EH (cell line): ENCODE measurements around the gene GALK2.
"Not testable (repeated sequence)": the region's sequence is repeated elsewhere in the genome, so short reads cannot be mapped to it uniquely, and the experiment has no call there.

ENCODE experiments used
- DNase-seq: peaks from one replicate; pipeline ENCODE4 v3.0.0-alpha.2; 2015; ENCODE audit warnings: low read depth

GALK2 gene

DNA sequence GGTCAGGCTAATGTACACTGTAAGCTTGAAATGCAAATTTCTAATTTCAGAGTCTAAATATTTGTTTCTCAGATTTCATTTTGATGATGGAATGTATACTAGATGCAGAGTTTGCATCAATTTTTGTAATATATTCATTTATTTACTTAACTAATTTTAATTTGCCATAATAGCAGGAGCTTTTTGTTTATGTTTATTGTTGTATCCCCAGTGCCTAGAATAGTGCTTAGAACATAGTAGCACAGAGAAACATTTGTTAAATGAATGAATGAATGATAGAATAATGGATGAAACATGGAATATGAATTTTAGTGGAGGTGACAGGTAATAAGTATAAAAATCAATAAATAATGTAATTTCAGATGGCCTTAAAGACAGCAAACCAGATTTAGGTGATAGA is 5.2 kb upstream of the GALK2 start:
- no peak for DNase-seq

DNA sequence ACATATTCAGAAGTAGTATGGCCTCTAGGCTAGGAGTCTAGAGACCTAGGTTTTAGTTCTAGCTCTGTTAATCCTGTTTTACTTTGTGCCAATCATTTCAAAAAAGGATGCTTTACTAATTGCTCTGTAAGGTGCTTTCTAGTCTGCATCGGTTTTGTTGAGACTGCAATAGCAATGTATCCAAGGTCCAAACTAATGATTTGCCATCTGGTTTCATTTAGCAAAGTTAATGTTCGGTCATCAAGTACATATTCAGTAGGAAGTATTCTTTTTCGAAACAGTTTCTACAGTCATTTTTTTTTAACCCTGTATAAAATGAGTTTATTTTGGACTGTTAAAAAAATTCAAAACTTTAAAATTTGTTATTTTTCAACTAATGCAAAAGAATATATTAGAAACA is 2.0 kb upstream of the GALK2 start:
- no peak for DNase-seq

DNA sequence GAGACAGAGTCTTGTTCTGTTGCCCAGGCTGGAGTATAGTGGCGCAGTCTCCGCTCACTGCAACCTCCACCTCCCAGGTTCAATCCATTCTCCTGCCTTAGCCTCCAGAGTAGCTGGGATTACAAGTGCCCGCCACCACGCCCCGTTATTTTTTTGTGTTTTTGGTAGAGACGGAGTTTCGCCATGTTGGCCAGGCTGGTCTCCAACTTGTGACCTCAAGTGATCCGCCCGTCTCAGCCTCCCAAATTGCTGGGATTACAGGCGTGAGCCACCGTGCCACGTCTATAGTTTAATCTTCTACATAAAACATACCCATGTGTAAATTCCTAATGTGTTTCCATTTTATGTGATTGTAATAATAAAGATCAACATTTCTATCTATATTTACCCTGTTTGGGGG is 1.7 kb downstream of the GALK2 start:
- no peak for DNase-seq

DNA sequence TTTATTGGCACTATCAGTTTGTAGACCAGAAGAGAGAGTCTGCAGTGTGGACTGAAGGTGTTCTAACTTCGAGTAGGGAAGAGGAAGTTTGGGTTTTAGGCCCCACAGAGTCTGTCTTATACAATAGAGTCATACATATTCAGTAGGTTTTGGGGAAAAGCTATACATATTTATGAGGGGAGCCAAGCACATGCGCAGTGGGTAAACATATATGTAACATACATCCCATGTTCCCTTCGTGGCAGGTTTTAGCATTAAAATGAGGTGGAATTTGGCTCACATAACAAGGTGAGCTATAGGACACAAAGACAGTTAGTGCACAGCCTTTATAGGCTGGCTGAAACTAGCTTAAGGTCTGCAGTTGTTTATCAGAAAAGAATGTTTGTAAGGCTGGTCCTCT is 4.9 kb downstream of the GALK2 start:
- no peak for DNase-seq

DNA sequence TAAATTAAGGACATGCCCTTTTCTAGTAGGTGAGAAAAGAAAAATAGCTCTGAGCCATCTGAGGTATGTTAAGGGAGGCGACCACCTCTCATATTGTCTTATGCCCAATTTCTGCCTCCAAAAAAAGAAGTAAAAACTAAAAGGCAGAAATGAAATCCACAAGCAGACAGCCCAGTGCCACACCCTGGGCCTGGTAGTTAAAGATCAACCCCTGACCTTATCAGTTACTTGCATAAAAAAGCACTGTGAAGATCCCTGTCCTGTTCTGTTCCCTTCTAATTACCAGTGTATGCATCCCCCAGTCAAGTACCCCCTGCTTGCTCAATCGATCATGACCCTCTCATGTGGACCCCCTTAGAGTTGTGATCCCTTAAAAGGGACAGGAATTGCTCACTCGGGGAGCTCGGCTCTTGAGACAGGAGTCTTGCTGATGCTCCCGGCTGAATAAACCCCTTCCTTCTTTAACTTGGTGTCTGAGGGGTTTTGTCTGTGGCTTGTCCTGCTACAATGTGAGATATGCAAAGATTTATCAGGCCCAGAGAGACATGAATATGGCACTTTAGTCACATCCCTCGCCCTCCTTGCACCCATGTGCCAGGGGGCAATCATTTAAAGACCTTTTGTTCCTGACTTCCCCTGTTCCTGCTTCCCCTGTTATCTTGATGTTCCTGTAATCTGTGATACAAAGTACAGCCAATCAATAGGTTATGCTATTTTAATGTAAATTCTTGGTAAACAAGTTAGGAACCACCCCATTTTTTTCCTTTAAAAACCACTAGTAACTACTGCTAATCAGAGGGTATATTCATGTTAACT is 5.7 kb downstream of the GALK2 start:
- not testable (repeated sequence) for DNase-seq

DNA sequence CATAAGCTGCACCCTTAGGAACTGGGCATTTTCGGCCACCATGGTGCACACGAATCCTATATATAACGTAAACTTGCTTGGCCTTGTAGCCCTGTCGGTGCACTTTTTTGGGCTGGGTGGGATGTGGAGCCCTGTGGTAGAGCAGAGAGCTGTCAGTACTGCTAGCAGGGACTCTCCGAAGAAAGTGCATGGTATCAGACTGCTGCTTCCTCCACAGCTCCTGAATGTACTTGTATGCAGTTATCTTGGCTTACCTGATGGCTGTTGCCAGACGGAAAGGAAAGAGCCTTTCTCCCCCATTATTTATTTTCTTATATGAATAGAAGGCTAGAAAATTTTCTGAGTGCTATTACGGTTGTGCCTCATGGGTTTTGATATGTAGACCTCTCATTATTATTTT is 8.4 kb downstream of the GALK2 start:
- no peak for DNase-seq

DNA sequence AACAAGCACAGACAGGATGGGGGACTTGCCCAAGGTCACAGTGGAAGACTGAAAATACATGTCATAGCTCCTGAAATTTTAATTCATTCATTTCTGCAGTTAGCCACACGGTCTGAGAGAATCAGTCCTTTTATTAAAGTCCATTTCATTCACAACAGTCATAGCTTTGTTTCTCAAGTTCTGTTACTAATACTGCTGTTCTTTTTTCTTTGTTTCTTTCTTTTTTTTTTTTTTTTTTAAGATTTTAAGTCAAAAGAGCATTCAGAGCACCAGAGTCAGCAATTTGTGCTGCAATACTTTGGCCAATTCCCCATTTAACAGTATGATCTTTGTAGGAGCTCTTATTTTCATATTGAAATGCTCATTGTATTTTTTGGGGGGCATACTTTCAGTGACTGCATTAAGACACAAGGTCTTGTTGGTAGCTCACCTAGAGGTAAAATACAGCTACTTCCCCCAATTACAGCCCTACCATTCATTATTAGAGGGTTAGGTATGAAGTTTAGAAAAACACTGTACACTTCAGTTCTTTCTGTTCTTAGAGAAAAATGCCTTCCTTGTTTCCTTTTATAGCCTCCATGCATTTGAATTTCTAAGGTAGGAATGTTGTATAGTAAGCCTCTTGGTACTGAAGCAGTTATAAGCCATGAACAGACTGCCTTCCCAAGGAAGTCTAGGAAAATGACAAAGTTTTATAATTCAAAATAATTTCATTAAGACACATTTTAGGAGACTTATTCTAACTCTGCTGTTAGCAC is 9.6 kb downstream of the GALK2 start:
- DNase-seq: no peak

DNA sequence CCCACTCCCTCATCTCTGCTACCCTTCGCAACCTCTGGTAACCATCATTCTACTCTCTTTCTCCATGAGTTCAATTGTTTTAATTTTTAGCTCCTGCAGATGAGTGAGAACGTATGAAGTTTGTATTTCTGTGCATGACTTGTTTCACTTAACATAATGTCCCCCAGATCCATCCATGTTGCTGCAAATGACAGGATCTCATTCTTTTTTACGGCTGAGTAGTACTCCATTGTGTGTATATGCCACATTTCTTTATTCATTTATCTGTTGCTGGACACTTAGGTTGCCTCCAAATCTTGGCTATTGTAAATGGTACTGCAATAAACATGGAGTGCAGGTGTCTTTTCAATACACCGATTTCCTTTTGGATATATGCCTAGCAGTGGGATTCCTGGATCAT is 12.1 kb downstream of the GALK2 start:
- no peak for DNase-seq

DNA sequence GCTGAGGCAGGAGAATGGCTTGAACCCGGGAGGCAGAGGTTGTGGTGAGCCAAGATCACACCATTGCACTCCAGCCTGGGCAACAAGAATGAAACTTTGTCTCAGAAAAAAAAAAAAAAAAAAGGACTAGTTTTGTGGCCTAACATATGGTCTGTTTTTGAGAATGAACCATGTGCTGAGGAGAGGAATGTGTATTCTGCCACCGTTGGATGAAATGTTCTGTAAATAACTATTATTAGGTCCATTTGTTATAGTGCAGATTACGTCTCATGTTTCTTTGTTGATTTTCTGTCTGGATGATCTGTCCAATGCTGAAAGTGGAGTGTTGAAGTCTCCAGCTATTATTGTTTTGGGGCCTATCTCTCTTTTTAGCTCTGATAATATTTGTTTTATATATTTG is 13.7 kb downstream of the GALK2 start:
- DNase-seq: not testable (repeated sequence)

DNA sequence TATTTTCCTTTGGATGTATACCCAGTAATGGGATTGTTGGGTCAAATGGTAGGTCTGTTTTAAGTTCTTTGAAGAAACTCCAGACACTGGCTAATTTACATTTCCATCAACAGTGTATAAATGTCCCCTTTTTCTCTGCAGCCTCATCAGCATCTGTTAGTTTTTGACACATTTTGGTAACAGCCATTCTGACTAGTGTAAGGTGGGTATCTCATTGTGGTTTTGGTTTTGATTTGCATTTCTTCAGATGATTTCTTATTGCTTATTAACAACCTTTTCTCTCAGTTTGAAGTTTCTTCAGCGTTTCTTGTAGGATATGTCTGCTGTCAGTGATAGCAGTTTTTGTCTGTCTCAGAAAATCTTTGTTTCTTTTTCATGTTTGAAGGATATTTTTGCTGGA is 15.4 kb downstream of the GALK2 start:
- no peak for DNase-seq

DNA sequence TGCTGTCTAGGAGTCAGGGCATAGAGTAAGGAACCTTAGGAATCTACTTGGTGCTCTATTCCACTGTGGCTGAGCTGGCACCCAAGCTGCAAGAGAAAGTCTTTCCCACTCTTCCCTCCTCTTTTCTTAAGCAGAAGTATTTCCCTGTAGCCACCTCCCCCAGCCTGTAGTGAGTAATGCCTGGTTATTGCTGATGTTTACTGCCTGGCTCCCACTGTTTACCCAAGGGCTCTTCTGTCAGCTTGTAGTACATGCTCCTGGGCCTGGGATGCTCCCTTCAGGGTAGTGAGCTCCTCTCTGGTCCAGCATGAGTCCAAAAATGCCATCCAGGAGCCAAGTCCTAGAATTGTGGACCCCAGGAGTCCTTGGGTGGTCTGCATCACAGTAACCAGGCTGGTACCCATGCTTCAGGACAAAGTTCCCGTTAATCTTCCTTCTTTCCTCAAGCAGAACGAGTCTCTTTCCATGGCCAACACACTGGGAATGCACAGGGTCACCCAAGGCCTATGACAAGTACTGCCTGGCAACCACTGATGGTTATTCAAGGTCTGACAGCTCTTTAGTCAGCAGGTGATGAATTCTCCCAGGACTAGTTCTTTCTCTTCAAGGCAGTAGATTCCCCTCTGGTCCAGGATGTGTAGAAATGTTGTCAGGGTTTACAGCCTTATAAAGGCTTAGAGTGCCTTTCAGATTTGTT is 17.6 kb downstream of the GALK2 start:
- peak; percentile 47 for DNase-seq

DNA sequence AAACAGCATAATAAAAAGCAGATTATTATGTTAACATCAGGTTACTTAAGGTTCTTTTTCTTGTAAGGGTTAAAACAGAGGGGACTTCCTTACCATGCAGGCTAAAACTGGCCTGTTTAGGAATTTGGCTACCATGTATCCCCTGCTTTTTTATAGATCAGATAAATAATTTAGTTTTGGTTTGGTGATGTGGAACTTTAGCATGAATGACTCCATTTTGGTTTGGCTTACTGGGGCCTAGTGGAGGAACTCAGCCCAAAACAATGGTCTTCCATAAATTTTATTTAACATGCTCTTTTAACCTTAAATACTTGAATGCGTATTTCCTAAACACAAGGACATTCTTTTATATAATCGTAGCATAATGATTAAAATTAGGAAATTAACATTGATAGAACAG is 18.9 kb downstream of the GALK2 start:
- DNase-seq: no peak

DNA sequence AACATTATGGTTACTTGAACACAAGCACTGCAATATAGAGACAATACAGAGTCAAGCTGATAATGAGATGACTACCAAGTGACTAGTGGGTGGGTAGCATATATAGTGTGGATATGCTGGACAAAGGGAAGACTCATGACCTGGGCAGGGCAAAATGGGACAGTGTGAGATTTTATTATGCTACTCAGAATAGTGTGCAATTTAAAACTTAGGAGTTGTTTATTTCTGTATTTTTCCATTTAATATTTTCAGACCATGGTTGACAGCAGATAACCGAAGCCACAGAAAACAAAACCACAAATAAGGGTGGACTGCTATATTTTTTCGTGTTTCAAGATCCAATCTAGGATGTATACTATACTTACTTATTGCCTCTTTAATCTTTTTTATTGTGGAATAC is 19.6 kb downstream of the GALK2 start:
- DNase-seq: no peak

DNA sequence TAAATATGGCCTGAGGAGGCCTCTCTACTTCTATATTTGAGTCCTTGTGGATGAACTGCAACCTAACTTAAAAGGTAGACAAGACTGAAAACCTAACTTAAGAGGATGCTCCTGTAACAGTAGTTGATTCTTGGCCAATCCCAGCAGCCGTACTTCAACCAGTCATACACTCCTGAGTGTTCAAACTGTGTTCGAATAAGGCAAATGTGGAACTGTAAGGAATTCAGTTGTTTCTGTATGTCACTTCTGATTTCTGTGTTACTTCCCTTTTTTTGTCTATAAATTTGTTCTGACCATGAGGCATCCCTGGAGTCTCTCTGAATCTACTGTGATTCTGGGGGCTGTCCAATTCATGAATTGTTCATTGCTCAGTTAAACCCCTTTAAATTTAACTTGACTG is 20.5 kb downstream of the GALK2 start:
- DNase-seq: no peak

DNA sequence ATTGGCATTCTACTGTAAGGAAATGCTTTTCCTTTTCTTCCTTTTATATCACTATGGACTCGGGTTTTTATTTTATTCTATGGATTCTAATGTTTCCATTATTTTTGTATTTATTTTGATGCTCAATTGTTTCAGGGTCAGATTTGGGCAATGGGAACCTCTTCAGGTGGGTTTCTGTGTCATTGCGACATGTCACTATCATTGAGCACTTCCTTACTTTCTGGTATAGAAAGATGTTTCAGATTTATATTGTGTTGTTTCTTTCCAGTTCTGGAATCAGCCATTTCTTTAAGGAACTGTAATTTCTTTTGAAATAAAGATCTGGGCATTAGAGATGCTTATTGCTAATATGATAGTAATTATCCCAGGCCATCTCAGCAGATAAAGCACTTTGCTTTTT is 21.8 kb downstream of the GALK2 start:
- no peak for DNase-seq

DNA sequence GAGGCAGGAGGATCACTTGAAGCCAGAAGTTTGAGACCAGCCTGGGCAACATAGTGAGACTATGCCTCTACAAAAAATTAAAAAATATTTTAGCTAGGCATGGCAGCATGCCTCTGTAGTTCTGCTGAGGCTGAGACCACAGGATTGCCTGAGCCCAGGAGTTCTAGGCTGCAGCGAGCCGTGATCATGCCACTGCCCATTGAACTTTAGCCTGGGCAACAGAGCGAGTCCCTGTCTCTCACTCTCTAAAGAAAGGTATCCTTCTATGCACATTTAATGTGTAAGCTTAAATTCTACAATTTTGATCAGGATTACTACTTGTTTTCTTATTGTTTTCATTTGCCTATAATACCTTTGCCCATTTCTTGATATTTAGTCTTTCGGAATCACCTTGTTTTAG is 26.8 kb downstream of the GALK2 start:
- no peak for DNase-seq

DNA sequence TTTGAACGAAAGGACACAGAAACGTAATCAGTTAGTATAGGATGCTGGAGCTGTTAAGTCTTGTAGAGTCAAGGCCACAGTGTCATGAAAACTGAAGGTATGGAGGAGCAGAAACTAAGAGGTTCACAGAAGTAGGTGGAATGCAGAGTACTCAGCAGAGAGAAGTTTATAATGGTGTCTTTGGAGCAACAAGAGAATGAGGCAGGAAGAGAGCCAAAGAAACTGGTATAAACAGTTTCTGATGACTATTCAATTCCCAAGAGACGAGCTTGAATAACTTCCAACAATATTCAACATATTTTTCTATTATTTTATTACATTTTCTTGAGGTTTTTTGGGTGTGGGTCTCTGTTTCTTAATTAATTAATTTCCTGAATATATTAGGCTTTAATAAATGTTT is 29.6 kb downstream of the GALK2 start:
- DNase-seq: peak; percentile 31

DNA sequence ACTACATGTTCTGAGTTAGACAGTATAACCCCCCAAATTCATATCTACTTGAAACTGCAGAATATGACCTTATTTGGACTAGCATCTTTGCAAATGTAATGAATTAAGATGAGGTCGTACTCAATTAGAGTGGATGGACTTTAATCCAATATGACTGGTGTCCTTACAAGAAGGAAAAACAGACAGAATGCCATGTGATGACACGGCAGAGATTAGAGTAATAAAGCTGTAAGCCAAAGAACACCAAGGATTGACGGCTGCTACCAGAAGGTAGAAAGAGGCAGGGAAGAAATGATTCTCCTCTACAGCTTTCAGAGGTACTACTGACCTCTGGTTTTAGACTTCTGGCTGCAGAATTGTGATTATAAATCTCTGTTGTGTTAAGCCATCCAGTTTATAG is 30.3 kb downstream of the GALK2 start:
- DNase-seq: no peak

DNA sequence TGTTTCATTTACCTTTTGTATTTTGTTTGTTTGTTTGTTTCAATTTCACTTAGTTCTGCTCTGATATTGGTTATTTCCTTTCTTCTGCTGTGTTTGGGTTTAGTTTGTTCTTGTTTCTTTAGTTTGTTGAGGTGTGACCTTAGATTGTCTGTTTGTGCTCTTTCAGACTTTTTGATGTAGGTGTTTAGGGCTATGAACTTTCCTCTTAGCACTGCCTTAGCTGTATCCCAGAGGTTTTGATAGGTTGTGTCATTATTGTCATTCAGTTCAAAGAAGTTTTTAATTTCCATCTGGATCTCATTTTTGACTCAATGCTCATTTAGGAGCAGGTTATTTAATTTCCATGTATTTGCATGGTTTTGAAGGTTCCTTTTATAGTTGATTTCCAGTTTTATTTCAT is 38.1 kb downstream of the GALK2 start:
- not testable (repeated sequence) for DNase-seq

DNA sequence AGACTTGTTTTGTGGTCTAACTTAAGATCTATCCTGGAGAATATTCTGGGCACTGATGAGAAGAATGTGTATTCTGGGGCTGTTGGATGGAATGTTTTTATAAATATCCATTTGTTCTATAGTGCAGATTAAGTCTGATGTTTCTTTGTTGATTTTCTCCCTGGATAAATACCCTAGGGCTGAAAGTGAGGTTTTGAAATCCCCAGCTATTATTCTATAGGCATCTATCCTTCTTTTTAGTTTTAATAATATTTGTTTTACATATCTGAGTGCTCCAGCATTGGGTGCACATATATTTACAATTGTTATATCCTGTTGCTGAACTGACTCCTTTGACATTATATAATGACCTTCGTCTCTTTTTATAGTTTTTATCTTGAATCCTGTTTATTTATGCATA is 42.9 kb downstream of the GALK2 start:
- DNase-seq: no peak

DNA sequence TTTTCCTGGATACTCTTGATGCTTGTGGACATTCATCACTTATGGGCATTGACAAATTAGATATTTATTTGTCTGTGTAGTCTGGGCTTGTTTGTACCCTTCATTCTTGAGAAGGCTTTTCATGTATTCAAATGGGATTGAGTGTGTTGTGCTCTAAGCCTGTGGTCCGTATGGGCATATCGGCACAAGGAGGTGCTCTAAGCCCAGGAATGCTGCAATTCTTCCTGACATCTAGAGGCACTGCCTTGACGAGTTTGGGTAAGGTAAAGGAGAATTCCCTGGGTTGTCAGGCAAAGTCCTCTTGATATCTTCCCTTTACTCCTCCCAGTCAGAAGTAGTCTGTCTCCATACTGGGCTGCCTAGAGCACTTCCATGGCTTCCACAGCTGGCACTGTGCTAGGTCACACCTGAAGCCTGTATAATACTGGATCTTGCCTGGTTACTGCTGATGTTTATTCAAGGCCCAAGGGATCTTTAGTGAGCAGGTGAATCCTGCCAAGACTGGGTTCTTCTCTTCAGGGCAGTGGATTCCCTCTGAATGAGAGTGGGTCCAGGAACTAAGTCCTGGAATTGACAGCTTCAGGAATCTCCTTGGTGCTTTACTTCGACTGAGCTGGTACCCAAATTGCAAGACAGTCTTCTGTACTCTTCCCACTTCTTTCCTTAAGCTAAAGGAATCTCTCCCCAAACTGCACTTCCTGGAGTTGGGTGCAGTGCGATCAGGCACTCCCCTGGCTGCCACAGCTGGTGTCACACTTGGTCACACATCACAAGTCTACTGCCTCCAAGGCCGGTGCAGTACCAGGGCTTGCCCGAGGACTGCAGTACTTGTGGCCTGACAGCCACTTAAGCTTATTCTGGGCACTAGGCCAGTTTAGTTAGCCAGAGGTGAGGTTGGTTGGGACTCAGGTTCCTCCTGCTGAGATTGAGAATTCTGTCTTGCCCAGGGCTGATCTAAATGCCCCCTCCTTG is 46.0 kb downstream of the GALK2 start:
- no peak for DNase-seq
